ENCODE data around the gene BUD23. TPM values are rescaled to one million over a fixed set of nuclear protein-coding genes. Genes with fewer than 3 reads are reported as not detected.

The BUD23 gene
- total RNA-seq, 1 donor from 2014 or later: 58.8 TPM

- Mint-ChIP-seq H3K9me3 (ENCODE audit: low read depth) (no peaks in the 10 kb centered on the region), H3K27me3 (no peaks in the 10 kb centered on the region), H3K4me3 (ENCODE audit: low read depth) (peak overlapping the region; percentile 29), H3K4me1 (ENCODE audit: low read depth) (peaks cover 44% of the 10 kb centered on the region), H3K27ac (peak overlapping the region; percentile 100), H3K36me3 (ENCODE audit: insufficient read depth) (peaks cover 2% of the 10 kb centered on the region)
- TF ChIP-seq, protein P1, sequence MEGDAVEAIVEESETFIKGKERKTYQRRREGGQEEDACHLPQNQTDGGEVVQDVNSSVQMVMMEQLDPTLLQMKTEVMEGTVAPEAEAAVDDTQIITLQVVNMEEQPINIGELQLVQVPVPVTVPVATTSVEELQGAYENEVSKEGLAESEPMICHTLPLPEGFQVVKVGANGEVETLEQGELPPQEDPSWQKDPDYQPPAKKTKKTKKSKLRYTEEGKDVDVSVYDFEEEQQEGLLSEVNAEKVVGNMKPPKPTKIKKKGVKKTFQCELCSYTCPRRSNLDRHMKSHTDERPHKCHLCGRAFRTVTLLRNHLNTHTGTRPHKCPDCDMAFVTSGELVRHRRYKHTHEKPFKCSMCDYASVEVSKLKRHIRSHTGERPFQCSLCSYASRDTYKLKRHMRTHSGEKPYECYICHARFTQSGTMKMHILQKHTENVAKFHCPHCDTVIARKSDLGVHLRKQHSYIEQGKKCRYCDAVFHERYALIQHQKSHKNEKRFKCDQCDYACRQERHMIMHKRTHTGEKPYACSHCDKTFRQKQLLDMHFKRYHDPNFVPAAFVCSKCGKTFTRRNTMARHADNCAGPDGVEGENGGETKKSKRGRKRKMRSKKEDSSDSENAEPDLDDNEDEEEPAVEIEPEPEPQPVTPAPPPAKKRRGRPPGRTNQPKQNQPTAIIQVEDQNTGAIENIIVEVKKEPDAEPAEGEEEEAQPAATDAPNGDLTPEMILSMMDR (IDR thresholded peaks at IDR 0.05; ENCODE audit: unreplicated experiment): no peak
- DNase-seq (ENCODE audit: low spot score, unreplicated experiment): no peak
Measured at GRCh38 chr7:73741600-73741999, 58.2 kb downstream of the BUD23 start.

- peak overlapping the region; percentile 100 for H3K27ac Mint-ChIP-seq
- TF ChIP-seq, protein P1 (IDR thresholded peaks at IDR 0.05; ENCODE audit: unreplicated experiment): peak; percentile 34
- peaks cover 46% of the 10 kb centered on the region for H3K4me1 Mint-ChIP-seq (ENCODE audit: low read depth)
- H3K4me3 Mint-ChIP-seq (ENCODE audit: low read depth): peak overlapping the region; percentile 68
- H3K9me3 Mint-ChIP-seq (ENCODE audit: low read depth): no peaks in the 10 kb centered on the region
- no peaks in the 10 kb centered on the region for H3K36me3 Mint-ChIP-seq (ENCODE audit: insufficient read depth)
- DNase-seq (ENCODE audit: low spot score, unreplicated experiment): peak; percentile 65
- no peaks in the 10 kb centered on the region for H3K27me3 Mint-ChIP-seq
Measured at GRCh38 chr7:73742338-73742752, 58.9 kb downstream of the BUD23 start.

- Mint-ChIP-seq H3K27me3 (no peaks in the 10 kb centered on the region), H3K4me3 (ENCODE audit: low read depth) (peak overlapping the region; percentile 68), H3K9me3 (ENCODE audit: low read depth) (no peaks in the 10 kb centered on the region), H3K36me3 (ENCODE audit: insufficient read depth) (no peaks in the 10 kb centered on the region), H3K27ac (peak overlapping the region; percentile 100), H3K4me1 (ENCODE audit: low read depth) (peaks cover 42% of the 10 kb centered on the region)
- TF ChIP-seq, protein P1 (IDR thresholded peaks at IDR 0.05; ENCODE audit: unreplicated experiment): no peak
- DNase-seq (ENCODE audit: low spot score, unreplicated experiment): peak; percentile 98
Measured at GRCh38 chr7:73742753-73743641, 59.6 kb downstream of the BUD23 start.

DNA sequence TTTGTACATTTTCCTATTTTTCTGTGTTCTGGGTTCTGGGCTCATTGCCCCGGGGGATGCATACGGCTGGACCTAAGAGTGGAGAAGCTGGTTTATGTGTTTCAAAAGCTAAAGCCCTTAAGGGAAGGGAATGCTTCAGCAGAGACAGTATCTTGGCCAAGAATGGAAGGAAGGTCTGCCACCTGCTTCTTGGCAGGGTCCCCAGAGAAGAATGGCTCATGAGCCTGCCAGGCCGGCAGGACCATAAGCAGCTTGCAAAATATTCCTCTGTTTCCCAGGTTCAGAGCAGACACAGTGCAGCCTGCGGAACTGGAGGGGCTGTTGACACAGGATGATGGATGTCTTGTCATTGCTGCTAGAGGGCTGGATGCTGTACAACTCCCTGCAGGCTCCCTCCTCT lies 63.0 kb downstream of the BUD23 start:
- peaks cover 3% of the 10 kb centered on the region for H3K36me3 Mint-ChIP-seq (ENCODE audit: insufficient read depth)
- H3K9me3 Mint-ChIP-seq (ENCODE audit: low read depth): peaks cover 3% of the 10 kb centered on the region
- peaks cover 53% of the 10 kb centered on the region for H3K4me1 Mint-ChIP-seq (ENCODE audit: low read depth)
- TF ChIP-seq, protein P1 (IDR thresholded peaks at IDR 0.05; ENCODE audit: unreplicated experiment): no peak
- H3K4me3 Mint-ChIP-seq (ENCODE audit: low read depth): no peak overlapping the region
- no peak for DNase-seq (ENCODE audit: low spot score, unreplicated experiment)
- H3K27me3 Mint-ChIP-seq: no peaks in the 10 kb centered on the region
- peak overlapping the region; percentile 95 for H3K27ac Mint-ChIP-seq

Small RNA genes lying within 50 kb of the gene (microRNA-seq; reads per million reads assigned to microRNA genes)
- gene MIR4284 (ENCODE audit: borderline number of aligned reads, unreplicated experiment): not detected

Other genes with a start within 250 kb of the BUD23 start
- gene FZD9, start 249.8 kb upstream of the BUD23 start, total RNA-seq: 1.6 and 1.8 TPM in 2 replicates
- gene BAZ1B, start 161.3 kb upstream of the BUD23 start, total RNA-seq: 90.5 and 92.1 TPM in 2 replicates
- gene BCL7B, start 125.9 kb upstream of the BUD23 start, total RNA-seq: 37.8 and 46.1 TPM in 2 replicates
- 42.1 and 44.9 TPM in 2 replicates for gene TBL2, start 105.0 kb upstream of the BUD23 start, total RNA-seq
- gene MLXIPL, start 59.1 kb upstream of the BUD23 start, total RNA-seq: 47.3 and 48.6 TPM in 2 replicates
- 15.0 and 15.6 TPM in 2 replicates for gene VPS37D, start 15.8 kb upstream of the BUD23 start, total RNA-seq
- gene DNAJC30, start 144 bp upstream of the BUD23 start, total RNA-seq: 10.4 and 11.1 TPM in 2 replicates
- gene STX1A, start 36.1 kb downstream of the BUD23 start, total RNA-seq: 40.9 and 46.6 TPM in 2 replicates
- gene ABHD11, start 55.2 kb downstream of the BUD23 start, total RNA-seq: 62.9 and 69.7 TPM in 2 replicates
- 49.0 and 49.9 TPM in 2 replicates for gene CLDN3, start 86.7 kb downstream of the BUD23 start, total RNA-seq
- gene CLDN4, start 147.4 kb downstream of the BUD23 start, total RNA-seq: 172 and 183 TPM in 2 replicates
- gene METTL27, start 158.9 kb downstream of the BUD23 start, total RNA-seq: 13.3 and 13.5 TPM in 2 replicates
- not detected in 2 replicates for gene TMEM270, start 177.6 kb downstream of the BUD23 start, total RNA-seq

All from progenitor cell of endocrine pancreas (in vitro differentiated cells).